Stimulated activated CD8-positive, alpha-beta memory T cell treated with anti-CD3 and anti-CD28 coated beads, Interleukin-12 subunit alpha, Interleukin-12 subunit beta, amount 100 ng/mL, for 1 hour (primary cell): ENCODE measurements around the gene NCCRP1.
A peak's percentile ranks its signal among the peaks of the same experiment; 100 is the strongest.
"Not testable (repeated sequence)": the region's sequence is repeated elsewhere in the genome, so short reads cannot be mapped to it uniquely, and the experiment has no call there.

Source experiments
- DNase-seq: peaks from one replicate; pipeline ENCODE4 v3.0.0-alpha.2; 2020; ENCODE audit warnings: low read depth

Gene NCCRP1

DNA sequence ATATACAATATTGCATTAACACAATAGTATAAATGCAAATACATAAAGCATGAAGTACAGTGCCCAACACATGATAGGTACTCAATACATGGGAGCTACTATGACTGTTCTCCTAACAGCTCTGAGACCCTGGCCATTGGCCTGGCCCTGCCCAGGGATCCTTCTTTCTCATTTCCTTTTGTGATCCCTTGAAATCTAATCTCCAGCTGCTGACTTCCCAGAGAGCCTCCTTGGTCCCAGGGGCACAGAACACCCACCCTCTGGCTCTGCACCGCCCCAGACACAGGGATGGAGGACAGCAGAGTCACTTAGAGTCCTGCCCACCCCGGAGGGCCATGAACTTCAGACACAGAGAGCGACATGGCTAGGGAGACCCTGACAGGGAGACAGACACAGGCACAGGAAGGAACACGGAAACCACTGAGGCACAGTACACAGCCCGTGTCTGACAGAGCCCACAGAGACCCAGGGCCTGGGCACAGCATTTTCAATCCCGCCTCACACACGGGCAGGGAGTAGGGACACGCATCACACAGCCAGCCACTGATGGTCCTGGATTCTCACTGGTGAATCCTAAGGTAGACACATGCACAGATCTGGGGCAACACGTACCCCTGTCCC is 11.5 kb downstream of the NCCRP1 start:
- DNase-seq = no peak

DNA sequence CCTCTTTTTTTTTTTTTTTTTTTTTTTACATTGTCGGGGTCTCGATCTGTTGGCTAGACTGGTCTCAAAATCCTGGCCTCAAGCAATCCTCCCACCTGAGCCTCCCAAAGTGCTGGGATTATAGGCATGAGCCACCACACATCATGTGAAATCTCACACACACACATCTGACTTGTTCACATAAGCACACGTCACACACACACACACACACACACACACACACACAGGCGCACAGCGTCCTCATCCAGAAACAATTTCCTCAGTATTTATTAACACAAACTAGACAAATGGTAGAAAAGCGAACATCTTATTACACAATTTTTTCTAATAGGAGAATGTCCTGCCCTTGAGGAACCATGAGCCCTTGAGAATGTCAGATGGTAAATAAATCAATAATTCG is 12.4 kb downstream of the NCCRP1 start:
- DNase-seq = no peak

DNA sequence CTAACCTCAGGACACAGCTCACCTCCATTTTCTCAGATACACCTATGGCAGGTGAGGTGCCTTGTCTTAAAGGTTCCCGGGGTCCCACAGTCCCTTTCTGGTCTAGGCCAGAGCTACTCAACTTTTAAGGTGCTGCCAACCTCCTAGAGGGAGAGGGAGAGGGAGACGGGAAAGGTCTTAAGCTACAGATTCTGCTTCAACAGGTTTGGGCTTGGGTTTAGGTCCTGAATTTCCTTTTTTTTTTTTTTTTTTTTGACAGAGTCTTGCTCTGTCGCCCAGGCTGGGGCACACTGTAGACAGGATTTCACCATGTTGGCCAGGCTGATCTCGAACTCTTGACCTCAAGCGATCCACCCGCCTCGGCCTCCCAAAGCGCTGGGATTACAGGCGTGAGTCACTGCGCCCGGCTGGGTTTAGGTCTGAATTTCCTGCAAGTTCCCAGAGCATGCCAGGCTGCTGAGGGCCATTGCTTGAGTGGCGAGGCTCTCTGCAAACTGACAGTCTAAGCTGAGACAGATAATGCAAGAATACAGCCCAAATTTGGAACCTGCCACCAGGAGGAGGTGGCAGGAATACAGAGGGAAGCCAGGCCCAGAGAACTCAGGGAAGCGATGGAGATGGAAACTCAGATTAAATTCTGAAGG is 15.1 kb downstream of the NCCRP1 start:
- no peak for DNase-seq

DNA sequence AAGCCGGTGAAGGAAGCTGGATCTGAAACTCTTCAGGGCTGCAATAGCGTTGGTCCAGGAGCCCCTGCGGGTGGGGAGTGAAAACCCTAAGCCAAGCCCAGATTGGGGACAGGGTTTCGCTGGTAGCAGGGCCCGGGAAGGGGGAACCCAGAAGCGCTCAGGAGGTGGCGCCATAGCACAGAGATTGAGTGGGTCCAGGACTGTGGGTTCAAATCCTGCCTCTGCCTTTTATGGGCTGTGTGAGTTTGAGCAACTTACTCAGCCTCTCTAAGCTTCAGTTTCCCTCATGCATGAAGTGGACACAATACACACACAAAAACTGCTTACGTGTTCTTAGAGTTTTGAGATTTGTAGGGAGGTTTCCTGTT is 15.6 kb downstream of the NCCRP1 start:
- peak; percentile 20 for DNase-seq

DNA sequence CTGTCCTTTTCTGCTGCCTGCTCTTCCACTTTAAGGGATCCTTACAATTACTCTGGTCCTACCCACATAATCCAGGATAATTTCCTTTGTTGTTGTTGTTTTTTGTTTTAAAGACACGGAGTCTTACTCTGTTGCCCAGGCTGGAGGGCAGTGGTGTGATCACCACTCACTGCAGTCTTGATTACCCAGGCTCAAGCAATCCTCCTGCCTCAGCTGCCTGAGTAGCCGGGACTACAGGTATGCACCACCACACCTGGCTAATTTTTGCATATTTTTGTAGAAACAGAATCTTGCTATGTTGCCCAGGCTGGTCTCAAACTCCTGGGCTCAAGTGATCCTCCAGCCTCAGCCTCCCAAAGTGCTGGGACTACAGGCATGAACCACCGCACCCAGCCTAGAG is 18.6 kb downstream of the NCCRP1 start:
- DNase-seq = not testable (repeated sequence)

DNA sequence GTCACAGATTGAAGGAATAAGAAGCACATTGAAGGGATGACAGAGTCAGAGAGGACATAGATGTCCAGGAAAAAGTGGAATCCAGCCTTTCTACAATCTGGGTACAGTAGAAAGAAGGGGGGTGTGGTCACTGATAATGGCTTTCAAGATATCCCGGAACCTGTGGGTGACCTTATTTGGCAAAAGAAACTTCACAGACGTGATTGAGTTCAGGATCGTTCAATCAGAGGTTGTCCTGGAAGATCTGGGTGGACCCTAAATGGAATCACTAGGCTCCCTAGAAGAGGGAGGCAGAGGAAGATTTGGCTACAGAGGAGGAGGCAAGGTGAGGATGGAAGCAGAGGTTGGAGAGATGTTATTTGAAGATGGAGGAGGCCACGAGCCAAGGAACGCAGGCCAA is 20.3 kb downstream of the NCCRP1 start:
- DNase-seq = no peak

DNA sequence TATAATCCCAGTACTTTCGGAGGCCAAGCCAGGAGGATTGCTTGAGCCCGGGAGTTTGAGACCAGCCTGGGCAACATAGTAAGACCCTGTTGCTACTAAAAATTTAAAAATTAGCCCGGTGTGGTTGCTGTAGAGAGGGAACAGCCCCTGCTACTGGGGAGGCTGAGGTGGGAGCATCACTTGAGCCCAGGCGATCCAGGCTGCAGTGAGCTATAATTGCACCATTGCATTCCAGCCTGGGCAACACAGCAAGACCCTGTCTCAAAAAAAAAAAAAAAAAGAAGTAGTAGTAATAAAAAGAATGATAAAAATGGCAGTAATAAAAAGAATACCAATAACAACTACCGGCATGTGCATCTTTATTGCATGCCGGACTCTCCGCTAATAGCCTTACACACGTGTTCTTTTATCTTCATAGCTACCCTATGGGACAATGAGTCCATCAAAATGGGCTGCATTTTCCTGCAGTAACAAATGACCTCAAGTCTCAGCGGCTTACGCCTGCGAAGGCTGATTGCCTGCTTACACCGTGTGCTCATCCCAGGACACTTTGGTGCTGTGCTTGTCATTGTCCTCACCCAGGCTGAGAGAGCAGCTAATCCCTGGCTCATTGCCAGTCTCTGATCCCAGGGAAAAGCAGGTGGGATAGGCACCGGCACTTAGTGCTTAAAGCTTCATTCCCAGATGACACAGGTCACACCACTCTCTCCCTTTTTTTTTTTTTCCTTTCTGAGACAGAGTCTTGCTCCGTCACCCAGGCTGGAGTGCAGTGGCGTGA is 21.7 kb downstream of the NCCRP1 start:
- DNase-seq = no peak

DNA sequence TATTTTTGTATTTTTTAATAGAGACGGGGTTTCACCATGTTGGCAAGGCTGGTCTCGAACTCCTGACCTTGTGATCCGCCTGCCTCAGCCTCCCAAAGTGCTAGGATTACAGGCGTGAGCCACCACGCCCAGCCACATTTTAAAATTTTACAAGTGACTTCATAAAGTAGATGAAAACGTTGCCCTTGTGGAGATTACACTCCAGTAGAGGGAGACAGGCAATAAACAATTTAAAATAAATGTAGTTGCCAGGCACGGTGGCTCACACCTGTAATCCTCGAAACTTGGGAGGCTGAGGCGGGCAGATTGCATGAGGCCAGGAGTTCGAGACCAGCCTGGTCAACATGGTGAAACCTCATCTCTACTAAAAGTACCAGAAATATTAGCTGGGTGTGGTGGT is 22.3 kb downstream of the NCCRP1 start:
- not testable (repeated sequence) for DNase-seq

DNA sequence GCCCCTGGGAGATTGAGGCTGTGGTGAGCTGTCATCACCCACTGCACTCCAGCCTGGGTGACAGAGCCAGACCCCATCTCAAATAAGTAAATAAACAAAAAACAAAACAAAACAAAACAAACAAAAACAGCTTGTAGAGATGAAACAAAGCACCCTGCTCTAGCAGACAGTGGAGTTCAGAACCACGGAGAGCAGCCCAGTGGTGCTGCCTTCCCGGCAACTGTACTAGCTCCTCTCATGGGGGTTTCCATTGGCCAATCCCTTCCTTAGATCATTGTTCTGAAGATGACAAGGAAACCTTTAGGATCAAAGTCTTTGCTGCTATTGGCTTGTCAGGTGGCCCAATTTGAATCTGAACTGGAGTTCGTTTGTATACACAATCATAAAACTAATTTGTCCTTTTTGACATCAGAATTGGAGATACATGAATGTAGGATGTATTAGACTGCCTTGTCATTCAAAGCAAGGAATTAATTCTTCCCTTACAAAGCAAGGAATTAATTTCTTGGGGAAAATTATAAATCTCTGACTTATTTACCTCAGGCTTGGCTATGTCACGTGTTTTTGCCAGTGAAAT is 27.0 kb downstream of the NCCRP1 start:
- no peak for DNase-seq

DNA sequence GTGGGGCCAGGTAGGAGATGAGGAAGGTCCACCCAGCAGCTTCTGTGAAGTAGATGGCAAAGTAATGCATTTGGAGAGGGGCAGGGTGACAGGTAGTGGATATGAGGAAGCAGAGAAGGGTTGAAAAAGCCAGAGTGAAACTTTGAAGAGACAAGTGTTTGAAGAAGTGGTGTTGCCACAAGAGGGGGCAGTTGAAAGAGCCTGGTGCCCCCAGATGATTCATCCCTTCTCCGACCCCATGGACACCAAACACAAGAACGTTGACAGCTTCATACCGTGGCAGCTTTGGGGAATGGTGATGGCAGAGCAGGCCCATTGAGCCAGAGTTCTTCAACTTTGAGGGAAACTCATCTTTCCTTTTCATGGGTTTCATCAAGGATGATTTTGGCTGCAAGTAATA is 28.1 kb downstream of the NCCRP1 start:
- DNase-seq = no peak

DNA sequence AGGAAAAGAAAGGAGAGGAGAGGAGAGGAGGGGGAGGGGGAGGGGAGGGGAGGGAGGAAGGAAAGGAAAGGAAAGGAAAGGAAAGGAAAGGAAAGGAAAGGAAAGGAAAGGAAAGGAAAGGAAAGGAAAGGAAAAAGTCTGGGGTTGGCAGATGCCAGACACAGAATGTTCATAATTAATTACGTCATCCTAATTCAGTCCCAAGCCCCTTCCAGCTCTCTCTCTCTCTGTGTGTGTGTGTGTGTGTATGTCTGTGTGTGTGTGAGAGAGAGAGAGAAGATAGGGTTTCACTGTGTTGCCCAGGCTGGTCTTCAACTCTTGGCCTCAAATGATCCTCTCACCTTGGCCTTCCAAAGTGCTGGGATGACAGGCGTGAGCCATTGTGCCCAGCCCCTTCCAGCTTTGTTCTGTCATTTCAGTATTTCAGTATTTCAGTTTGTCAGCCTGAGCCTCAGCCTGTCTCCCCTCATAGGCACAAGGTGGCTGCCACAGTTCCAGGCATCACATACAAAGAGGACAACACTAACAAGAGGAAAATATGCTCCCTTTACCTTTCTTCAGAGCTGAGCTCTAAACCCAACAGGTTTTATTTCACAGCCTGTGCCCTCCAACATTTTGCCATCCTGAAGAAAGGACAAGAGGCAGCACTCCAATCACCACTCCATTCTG is 33.5 kb downstream of the NCCRP1 start:
- DNase-seq = no peak

DNA sequence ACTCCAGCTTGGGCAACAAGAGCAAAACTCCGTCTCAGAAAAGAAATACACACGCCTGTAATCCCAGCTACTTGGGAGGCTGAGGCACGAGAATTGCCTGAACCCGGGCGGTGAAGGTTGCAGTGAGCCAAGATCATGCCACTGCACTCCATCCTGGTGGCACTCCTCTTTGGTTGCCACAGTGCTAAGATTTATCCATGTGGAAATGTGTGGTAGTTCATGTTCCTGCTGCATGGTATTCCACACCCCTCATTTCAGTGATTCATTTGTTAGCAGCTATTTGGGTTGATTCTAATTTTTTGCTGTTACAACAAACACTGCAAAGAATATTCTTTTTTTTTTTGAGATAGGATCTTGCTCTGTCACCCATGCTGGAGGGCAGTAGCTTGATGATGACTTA is 35.9 kb downstream of the NCCRP1 start:
- DNase-seq = no peak

DNA sequence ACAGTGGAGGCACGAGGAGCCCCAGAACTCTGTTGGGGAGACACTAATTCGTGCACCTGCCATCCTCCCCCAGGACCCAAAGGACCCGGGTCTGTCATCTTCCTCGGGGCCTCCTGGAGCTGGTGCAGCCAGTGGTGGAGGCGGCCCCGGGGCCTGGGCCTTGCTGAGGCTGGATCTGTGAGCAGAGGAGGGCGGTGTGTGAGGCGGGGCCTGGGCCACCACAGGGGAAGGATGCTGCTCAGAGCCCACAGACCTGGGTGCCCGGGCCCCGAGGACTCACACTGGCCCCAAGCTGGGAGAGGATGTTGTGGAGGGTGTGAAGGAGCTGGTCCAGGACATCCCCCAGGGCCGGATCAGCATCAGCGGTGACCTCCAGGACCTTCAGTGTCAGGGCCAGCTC is 39.8 kb downstream of the NCCRP1 start:
- no peak for DNase-seq

DNA sequence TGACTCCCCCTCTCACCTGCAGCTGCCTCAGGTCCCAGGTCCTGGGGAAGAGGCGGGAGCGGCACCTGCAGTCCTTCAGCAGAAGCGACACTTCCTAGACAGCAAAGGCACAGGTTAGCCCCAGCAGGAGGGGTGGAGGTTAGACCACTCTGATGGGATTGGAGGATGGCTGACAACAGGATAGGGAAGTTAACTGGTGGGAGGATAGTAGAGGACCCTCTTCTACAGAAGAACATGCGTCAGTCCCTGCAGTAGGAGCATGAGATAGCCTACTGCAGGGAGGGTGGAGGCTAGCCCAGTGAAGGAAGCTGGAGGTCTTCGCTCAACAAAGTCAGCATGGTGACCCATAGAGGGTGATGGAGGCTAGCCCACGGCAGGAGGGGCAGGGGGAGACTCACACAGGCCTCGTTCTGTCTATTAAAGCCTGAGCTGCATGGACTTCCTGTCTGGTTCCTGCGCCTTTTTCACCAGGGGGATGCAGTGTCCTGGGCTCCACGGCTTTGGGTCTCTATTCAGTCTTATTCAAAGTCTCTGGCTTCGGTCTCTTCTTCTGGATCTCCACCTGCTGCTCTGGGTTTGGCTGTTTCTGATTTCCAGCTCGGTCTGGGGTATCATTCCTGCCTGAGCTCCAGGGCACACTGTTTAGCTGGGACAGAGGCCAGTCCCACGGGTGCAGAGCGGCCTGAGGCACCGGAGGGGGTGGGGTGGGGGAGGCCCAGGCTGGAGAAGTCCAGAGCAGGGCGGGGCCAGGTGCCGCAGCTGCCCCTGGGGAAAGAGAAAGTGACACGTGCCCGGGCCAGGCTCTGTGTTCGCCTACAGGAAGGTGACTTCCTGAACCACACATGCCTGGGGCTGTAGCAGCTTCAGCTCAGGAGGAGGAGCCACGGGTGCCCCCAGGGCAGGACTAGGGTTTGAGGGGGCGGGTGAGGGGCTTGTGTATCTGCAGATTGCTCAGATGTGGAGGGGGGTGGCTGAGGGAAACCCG is 40.7 kb downstream of the NCCRP1 start:
- DNase-seq = no peak

DNA sequence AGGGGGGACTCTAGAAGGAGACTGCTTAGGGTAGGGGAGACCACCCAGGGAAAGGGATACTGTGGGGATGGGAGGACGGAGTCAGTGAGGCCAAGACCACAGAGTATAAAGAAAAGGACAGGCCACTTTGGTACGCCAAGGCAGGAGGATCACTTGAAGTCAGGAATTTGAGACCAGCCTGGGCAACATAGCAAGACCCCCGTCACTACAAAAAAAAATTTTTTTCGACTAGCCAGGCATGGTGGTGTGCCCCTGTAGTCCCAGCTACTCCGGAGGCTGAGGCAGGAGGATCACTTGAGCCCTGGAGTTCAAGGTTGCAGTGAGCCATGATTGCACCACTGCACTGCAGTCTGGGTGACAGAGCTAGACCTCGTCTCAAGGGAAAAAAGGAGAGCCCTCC is 41.4 kb downstream of the NCCRP1 start:
- no peak for DNase-seq

DNA sequence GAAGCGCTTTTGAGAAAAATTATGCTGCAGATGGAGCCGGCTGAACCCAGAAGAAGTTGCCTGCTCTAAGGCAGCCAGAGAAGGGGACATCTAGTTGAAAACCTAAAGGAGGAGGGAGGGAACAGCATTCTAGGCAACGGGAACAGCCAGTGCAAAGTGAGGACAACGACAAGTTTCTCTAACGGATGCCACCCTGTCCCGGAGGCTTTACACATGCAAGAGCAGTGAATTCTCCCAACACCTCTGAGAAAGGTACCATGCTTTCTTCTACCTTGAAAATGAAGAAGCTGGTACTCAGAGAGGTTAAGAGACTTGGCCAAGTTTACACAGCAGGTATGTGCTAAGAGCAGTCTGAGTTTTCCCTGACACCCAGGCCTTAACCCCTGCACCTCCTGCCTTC is 42.2 kb downstream of the NCCRP1 start:
- no peak for DNase-seq

DNA sequence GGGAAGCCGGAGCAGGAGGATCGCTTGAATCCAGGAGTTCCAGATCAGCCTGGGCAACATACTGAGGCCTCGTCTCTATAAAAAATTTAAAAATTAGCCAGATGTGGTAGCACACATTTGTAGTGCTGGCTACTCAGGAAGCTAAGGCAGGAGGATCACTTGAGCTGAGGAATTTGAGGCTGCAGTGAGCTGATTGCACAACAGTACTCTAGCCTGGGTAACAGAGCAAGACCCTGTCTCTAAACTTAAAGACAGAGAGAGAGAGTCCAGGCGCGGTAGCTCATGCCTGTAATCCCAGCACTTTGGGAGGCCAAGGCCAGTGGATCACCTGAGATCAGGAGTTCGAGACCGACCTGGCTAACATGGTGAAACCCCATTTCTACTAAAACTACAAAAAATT is 43.7 kb downstream of the NCCRP1 start:
- no peak for DNase-seq

DNA sequence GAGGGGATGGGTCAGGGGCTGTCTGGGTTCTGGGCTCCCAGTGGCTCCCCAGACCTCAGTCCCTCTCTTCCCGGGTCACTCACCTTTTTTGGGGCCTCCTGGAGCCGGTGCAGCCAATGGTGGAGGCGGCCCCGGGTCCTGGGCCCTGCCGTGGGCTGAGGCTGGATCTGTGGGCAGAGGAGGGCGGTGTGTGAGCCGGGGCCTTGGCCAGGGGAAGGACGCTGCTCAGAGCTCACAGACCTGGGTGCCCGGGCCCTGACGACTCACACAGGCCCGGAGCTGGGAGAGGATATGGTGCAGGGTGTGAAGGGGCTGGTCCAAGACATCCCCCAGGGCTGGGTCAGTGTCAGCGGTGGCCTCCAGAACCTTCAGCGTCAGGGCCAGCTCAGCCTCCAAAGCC is 47.0 kb downstream of the NCCRP1 start:
- DNase-seq = not testable (repeated sequence)

DNA sequence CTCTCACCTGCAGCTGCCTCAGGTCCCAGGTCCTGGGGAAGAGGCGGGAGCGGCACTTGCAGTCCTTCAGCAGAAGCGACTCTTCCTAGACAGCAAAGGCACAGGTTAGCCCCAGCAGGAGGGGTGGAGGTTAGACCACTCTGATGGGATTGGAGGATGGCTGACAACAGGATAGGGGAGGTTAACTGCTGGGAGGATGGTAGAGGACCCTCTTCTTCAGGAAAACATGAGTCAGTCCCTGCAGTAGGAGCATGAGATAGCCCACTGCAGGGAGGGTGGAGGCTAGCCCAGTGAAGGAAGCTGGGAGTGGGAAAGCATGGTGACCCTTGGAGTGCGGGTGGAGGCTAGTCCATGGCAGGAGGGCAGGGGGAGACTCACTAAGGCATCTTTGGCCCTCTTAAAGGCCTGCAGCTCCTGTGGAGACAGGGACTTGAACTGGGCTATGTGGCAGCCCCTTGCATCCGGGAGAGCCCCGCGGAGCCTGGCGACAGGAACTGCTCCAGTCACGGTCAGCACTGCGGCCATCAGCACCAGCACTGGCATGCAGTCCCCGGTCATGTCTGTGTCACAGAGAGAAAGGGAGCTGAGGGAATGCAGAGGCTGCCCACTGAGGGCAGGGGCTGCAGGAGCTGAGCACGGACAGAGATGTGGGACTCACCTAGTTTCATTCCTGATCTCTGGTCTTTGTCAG is 47.8 kb downstream of the NCCRP1 start, which contains the start of gene IFNL3:
Gene IFNL3 (minus strand): TSS at position 597 of the 691 bp plus-strand sequence. CDS start 39 bp downstream, at position 558.
- DNase-seq = not testable (repeated sequence)

DNA sequence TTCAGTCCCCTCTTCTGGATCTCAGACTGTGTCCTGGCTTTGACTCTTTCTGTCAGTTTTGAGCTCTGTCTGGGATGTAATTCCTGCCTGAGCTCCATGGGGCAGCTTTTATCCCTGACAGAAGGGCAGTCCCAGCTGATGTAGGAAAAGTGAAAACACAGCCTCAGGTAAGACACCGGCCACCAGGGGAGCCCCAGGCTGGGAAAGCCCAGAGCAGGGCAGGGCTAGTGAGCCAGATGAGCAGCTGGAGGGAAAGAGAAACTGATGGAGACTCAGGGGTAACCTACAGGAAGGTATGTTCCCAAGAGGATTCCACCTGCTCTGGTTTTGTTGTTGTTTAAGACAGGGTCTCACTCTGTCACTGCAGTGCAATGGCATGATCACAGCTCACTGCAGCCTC is 48.4 kb downstream of the NCCRP1 start:
- not testable (repeated sequence) for DNase-seq
